ENCODE results near the gene C5orf34.

DNA sequence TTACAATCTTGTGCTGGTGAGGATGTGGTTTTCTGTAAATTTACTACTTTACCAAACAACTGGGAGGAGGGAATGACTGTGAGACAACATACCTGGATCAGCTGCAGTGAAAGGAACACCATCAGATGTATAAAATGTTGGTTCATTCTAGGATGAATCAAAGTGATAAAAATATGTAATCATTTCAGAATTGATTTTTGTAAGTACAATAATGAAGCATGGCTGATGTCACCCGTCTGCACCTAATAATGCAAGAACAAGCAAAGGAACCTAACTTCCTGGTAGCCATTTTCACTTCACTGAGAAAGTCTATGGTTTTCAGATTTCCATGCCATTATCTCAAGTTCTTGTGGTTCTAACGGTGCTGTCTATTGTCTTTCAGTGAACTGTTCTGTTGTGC lies 18.7 kb upstream of the C5orf34 start:
- TF ChIP-seq, protein P1, sequence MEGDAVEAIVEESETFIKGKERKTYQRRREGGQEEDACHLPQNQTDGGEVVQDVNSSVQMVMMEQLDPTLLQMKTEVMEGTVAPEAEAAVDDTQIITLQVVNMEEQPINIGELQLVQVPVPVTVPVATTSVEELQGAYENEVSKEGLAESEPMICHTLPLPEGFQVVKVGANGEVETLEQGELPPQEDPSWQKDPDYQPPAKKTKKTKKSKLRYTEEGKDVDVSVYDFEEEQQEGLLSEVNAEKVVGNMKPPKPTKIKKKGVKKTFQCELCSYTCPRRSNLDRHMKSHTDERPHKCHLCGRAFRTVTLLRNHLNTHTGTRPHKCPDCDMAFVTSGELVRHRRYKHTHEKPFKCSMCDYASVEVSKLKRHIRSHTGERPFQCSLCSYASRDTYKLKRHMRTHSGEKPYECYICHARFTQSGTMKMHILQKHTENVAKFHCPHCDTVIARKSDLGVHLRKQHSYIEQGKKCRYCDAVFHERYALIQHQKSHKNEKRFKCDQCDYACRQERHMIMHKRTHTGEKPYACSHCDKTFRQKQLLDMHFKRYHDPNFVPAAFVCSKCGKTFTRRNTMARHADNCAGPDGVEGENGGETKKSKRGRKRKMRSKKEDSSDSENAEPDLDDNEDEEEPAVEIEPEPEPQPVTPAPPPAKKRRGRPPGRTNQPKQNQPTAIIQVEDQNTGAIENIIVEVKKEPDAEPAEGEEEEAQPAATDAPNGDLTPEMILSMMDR (IDR thresholded peaks at IDR 0.05): no peak
- TF ChIP-seq POLR2A (IDR thresholded peaks at IDR 0.05) (no peak), POLR2AphosphoS5 (IDR thresholded peaks at IDR 0.05) (no peak)

Data from prostate gland (tissue), 2 donors.